Skin epidermis (tissue), 12 donors: Measurements from ENCODE around the gene DBT.
"Not testable (repeated sequence)": the region's sequence is repeated elsewhere in the genome, so short reads cannot be mapped to it uniquely, and the experiment has no call there.

Experiments used
- H3K27ac ChIP-seq, 21 experiments: fragments of 200-600 bp; sonication (generic) in 11 of 21; one replicate each; pipeline ENCODE4 v1.5.0; 2020; ENCODE audit warnings: mild to moderate bottlenecking in 3 of 21, inconsistent platforms in 2 of 21, moderate library complexity in 2 of 21
- H3K4me3 ChIP-seq, 7 experiments: fragments of 200-600 bp; sonication (generic) in 2 of 7; one replicate each; pipeline ENCODE4 v1.5.0; 2020; ENCODE audit warnings: inconsistent platforms in 2 of 7, mild to moderate bottlenecking in 2 of 7, moderate library complexity in 1 of 7

The DBT gene

DNA sequence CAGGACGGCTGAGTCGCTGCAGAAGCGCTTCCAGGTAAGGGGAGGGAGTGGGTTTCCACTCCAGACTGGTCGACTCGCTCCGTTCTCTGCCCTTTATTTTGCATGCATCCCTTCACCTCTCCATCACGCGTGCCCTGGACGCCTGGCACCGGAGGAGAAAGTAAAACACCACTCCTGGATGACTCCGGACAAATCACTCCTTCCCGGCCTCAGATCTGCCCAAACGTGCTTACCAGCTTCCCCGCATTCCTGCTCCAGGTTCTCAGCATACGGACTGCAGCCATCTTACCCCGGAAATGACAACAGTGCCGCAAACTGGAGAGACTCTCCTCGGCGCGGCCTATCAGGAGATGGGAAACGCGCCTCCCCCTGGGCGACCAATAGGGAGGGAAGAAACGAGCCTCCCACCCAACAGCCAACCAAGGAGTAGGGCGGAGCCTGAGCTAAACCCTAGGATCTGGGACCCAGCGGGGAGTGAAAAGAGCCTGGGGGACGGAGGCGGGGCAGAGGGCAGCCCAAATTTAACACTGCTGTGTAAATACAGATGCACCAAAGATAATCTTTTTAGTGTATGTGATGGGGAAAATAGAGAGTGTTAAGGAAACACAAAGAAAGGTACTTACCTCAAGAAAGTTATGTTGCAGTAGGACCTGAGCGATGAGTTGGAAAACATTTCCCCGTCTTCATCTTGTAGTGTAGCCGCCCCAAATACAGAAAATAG lies at the start of gene DBT:
Gene DBT, minus strand, starts transcription at position 298 of the 721 bp plus-strand sequence. Its CDS starts 14 bp downstream, at position 284.
- Histone ChIP-seq H3K27ac (peak within 1 kb of the TSS; percentile 17 to 91 (median 85)), H3K4me3 (peak within 1 kb of the TSS; percentile 56 to 86 (median 77))

DNA sequence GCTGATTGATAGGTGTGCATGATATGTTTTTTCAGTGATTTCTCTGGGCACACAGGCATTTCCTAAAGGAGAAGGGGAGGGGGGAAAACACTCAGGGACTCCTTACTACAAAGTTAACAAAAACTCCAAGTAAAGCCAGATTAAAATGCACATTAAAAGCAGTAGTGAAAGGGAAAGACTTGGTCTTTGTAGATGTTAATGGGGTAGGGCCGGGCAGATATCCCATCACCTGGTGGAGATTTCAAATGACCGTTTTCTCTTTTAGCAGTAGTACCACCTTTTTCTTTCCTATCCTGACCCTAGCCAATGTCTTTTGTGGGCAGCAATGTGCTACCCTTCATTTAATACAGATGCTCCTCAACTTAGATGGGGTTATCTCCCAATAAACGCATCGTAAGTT lies 48.9 kb upstream of the DBT start:
- H3K4me3 ChIP-seq = no peak overlapping the region
- H3K27ac ChIP-seq = no peak overlapping the region

DNA sequence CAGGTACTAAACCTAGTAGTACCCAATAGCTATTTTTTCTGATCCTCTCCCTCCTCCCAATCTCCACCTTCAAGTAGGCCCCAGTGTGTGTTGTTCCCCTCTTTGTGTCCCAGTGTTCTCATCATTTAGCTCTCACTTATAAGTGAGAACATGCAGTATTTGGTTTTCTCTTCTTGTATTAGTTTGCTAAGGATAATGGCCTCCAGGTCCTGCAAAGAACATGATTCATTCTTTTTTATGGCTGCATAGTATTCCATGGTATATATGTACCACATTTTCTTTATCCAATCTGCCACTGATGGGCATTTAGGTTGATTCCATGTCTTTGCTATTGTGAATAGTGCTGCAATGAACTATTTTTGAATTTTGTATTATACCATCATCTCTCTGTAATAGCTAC lies 47.4 kb upstream of the DBT start:
- not testable (repeated sequence) for H3K27ac ChIP-seq, H3K4me3 ChIP-seq

DNA sequence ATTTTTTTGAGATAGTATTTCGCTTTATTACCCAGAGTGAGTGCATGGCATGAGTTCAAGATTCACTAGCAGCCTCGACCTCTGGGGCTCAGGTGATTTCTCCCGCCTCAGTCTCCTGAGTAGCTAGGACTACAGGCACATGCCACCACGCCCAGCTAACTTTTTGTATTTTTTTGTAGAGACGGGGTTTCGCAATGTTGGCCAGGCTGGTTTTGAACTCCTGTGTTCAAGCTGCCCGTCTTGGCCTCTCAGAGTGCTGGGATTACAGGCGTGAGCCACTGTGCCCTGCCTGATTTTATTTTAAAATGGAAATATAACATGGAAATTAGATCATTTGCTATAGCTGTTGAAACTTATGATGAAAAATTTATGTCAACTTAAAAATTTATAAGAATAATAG lies 46.5 kb upstream of the DBT start:
- no peak overlapping the region for H3K4me3 ChIP-seq
- no peak overlapping the region for H3K27ac ChIP-seq

DNA sequence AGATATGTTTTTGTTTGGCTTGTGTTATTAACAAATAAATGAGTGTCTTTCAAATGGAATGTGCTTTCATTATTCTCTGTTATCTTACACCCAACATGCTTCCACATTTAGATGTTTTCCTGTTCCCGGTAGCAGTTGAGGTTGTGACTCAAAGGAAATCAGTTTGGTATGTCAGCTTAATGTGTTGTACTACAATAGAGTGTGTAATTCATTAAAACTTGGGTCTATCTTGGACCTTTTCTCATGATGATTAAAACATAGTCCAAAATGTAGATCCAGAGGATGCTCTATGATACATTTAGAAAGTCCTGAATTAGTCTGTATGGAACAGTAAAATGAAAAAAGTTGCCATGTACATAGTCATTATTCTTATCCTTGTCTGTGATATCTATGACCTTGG lies 43.1 kb upstream of the DBT start:
- Histone ChIP-seq H3K27ac (peak overlapping the region in 2 of 21 experiments; percentile 53 to 54), H3K4me3 (no peak overlapping the region)

DNA sequence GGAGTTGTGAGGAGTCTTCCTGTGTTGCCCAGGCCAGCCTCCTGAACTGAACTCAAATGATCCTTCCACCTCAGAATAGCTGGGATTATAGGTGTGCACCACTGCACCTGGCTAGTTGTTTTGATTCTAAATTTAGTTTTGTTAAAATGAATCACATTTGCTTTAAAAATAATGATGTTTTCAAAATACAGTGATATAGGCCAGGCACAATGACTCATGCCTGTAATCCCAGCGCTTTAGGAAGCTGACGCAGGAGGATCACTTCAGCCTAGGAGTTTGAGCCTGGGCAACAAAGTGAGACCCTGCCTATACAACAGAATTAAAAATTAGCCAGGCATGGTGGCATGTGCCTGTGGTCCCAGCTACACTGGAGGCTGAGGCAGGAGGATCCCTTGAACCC lies 40.7 kb upstream of the DBT start:
- Histone ChIP-seq H3K27ac (no peak overlapping the region), H3K4me3 (no peak overlapping the region)

DNA sequence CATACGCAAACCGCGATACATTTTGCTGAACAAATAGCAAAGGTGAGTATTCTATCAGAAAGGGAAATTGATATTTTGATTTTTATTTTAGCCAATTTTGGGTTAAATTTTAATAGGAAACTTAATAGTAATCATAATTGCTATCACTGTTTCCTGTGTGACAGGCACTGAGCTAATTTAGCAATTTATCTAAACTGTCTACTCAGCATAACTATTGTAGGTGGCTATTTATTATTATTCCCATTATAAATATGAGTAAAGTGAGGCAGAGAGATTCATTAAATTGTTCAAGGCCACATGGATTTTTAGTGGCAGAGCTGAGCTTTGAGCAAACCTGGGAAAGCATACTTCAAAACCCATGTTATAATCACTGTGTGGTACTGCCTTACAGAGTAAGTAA lies 37.5 kb upstream of the DBT start:
- Histone ChIP-seq H3K27ac (no peak overlapping the region), H3K4me3 (no peak overlapping the region)

DNA sequence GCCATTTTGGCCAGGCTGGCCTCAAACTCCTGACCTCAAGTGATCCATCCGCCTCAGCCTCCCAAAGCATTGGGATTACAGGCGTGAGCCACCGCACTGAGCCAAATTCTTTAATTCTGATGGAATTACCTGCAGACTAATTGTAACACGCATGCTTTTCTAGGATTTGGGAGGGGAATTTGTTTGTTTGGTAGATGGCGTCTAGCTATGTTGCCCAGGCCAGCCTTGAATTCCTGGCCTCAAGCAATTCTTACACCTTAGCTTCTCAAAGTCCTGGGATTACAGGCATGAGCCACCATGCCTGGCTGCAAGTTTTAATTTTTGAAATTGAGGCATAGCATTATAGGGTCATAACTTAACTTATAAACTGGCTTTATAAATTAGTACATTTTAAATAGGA lies 35.0 kb upstream of the DBT start:
- H3K27ac ChIP-seq = no peak overlapping the region
- no peak overlapping the region for H3K4me3 ChIP-seq

DNA sequence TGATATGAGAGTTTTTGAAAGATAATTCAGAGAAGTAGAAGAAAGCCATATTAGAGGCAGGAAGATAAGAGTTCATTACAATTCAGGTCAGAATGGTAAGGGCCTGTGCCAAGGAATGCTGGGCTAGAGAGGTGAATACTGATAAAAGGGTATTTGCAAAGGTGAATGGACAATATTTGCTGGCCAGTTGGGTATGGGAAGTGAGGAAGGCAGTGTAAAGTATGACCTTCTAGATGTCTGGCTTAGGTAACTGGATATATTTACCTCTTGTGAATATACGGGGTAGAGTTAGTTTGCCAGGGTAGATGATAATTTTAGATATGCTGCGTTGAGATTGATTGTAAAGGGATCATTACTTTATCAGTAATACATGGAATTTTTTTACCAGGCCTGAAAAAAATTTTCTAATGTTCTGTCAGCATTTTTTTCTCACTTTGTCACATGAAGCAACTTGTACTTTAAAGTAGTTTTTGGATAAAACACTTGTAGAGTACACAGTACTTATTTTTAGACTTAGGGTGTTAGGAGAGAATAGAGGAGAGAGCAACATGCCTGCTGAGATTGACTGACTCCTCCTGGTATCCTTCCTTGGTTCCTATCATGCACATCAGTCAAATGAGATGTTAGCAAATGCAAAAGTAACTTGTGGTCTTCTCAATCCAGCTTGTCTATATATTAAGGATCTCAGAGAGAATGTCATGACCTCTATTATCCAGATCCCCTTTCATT lies 30.5 kb upstream of the DBT start:
- H3K4me3 ChIP-seq = no peak overlapping the region
- no peak overlapping the region for H3K27ac ChIP-seq

DNA sequence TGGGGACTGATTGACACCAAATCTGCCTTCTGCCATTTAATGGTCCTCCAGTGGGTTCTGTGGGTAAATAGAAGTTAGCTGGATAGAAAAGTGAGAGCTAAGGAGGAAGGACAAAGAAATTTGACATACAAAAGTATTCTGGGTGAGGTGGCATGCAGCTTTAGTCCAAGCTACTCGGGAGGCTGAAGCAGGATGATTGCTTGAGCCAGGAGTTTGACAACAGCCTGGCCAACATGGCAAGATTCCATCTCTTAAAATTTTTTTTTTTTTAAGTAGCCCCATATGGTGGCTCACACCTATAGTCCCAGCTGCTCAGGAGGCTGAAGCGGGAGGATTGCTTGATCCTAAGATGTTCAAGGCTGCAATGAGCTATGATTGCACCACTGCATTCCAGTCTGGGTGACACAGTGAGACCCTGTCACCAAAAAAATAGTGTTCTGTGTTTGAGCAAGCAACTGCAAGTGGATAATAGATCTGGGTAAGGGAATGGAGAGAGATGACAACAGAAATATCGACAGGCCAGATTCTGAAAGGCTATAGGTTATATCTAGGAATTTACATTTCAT lies 29.8 kb upstream of the DBT start:
- Histone ChIP-seq H3K27ac (no peak overlapping the region), H3K4me3 (no peak overlapping the region)

DNA sequence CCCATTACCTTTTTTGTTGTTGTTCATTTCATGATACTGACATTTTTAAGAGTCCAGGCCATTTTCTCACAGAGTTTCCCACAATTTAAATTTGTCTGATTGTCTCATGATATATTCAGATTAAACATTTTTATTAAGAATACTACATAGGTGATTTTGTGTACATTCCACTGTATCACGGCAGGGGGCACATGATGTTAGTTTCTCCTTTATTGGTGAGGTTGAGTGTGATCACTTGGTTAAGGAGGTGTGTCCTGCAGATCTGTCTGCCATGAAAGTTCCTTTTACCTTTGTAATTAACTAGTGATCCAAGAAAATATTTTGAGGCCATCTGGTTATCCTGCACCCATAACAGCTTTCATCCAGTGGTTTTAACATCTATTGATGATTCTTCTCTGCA lies 28.2 kb upstream of the DBT start:
- Histone ChIP-seq H3K4me3 (no peak overlapping the region), H3K27ac (no peak overlapping the region)

DNA sequence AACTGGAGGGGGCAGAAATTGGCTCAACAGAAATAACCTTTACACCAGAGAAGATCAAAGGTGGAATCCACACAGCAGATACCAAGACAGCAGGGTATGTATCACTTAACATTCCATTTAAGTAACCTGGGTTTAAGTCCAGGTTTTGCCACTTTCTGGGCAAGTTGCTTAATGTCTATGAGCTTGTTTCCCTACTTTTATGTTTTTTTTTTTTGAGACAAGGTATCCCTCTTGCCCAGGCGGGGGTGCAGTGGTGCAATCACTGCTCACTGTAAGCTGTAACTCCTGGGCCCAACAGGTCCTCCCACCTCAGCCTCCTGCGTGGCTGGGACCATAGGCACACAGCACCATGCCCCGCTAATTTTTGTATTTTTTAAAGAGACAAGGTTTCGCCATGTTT lies 18.6 kb upstream of the DBT start:
- H3K4me3 ChIP-seq = no peak overlapping the region
- no peak overlapping the region for H3K27ac ChIP-seq

DNA sequence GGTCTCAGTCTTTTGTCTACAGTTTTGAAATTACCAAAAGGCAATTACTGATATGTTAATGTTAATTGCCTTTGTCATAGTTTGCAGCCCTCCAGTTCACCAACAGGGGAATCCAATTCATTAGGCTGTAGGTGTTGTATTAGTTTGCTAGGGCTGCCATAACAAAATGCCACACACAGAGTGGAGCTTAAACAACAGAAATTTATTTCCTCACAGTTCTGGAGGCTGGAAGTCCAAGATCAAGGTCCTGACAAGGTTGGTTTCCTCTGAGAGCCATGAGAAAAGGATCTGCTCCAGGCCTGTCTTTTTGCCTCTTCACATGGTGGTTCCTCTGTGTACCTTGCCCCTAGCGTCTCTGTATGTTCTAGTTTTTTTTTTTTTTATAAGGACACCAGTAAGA lies 17.6 kb upstream of the DBT start:
- peak overlapping the region in 4 of 21 experiments; percentile 87 to 98 (median 90) for H3K27ac ChIP-seq

DNA sequence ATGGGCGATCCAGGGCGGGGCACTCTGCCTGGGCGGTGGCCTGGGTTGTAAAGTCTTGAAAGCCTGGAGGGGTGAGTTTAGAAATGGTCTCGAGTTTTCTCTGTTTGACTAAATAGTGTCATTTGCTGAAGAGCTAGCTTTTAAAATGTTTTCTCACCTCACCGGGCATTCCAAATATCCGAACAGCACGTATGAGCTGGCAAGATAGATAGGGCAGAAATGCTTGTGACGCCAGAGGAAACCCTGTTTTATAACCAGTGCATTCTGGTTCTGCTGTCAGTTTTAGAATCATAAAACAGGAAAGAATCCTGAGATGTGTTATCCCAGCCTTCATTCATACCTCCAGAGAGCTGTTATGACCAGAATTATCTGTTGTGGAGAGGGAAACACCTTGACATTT lies 17.1 kb upstream of the DBT start:
- Histone ChIP-seq H3K27ac (peak overlapping the region; percentile 72 to 98 (median 90)), H3K4me3 (peak overlapping the region; percentile 63 to 96 (median 79))

More for the DNA sequence above, 17.6 kb upstream of the DBT start:
- peak overlapping the region in 6 of 7 experiments; percentile 63 to 96 (median 78) for H3K4me3 ChIP-seq

DNA sequence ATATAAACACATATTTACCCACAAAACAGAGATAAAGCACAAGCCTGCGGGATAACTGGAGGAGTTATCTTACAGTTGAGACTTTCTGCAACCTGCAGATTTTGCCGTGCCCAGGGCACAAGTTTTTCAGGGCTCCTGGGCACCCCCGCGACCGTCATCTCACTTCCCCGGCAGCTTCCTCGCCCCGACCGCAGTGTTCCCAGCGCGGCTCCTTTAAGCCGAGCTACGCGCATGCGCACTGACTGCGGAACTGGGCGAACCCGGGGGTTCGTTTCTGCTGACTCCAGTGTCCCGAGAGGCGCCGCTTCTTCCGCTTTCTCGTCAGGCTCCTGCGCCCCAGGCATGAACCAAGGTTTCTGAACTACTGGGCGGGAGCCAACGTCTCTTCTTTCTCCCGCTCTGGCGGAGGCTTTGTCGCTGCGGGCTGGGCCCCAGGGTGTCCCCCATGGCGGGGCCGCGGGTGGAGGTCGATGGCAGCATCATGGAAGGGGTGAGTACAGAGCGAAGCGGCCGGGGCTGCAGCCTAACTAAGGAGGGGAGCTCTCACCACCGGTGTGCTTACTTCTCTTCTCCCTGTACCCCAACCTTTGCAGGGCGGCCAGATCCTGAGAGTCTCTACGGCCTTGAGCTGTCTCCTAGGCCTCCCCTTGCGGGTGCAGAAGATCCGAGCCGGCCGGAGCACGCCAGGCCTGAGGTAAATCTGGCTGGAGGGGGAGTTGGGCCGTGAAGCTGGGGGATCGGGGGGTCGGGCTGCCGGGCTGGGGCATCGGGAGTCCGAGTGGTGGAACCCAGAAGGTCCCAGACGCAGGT lies 16.5 kb upstream of the DBT start, which contains the start of gene RTCA:
Gene RTCA, plus strand, starts transcription at position 286 of the 810 bp plus-strand sequence. Its CDS starts 160 bp downstream, at position 446.
- Histone ChIP-seq H3K27ac (peak within 1 kb of the TSS; percentile 72 to 98 (median 90)), H3K4me3 (peak within 1 kb of the TSS; percentile 63 to 96 (median 79))

DNA sequence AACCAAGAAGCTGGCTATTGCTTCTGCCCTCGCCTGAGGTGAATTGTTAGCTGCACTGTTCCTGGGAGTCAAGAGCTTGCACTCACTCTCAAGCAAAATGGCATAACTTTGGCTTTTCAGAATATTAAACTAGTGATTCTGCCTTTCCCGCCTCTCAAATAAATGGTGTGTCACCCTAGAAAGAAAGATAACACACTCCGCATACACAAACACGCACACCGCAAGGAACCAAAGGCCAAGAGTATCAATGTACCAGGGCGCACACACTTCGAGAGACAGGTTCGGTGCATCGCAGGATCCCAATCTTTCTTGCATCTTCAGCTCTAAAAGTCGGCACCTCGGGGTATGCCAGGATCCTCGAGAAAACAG lies 15.9 kb upstream of the DBT start:
- H3K4me3 ChIP-seq = peak overlapping the region; percentile 63 to 96 (median 79)
- H3K27ac ChIP-seq = peak overlapping the region in 20 of 21 experiments; percentile 79 to 98 (median 90)

DNA sequence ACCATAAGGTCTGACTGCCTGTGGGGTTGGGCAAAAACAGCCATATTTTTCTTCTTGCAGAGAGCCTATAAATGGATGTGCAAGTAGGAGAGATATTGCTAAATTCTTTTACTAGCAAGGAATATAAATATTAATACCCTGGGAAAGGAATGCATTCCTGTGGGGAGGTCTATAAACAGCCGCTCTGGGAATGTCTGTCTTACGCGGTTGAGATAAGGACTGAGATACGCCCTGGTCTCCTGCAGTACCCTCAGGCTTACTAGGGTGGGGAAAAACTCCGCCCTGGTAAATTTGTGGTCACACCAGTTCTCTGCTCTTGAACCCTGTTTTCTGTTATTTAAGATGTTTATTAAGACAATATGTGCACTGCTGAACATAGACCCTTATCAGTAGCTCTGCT lies 14.4 kb upstream of the DBT start:
- H3K4me3 ChIP-seq, H3K27ac ChIP-seq: not testable (repeated sequence)

DNA sequence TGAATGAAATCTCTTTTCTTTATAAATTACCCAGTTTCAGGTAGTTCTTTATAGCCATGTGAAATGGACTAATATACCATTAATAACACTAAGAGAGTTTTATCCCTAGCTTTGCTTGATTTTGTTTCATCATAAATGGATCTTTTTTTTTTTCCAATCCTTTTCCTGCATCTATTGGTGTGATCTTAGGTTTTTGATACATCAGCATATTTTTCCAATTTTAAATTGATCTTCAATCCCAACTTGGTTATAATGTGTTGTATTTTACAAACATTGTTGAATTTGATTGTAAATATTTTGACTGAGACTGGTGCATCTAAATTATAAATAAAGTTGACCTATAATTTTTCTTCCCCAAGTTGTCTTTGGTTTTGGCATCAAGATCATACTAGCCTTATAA lies 12.1 kb upstream of the DBT start:
- H3K27ac ChIP-seq = no peak overlapping the region

DNA sequence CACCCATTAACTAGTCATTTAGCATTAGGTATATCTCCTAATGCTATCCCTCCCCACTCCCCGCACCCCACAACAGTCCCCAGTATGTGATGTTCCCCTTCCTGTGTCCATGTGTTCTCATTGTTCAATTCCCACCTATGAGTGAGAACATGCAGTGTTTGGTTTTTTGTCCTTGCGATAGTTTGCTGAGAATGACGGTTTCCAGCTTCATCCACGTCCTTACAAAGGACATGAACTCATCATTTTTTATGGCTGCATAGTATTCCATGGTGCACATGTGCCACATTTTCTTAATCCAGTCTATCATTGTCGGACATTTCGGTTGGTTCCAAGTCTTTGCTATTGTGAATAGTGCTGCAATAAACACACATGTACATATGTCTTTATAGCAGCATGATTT lies 8.8 kb upstream of the DBT start:
- not testable (repeated sequence) for H3K4me3 ChIP-seq, H3K27ac ChIP-seq

More for the DNA sequence above, 12.1 kb upstream of the DBT start:
- H3K4me3 ChIP-seq = no peak overlapping the region

DNA sequence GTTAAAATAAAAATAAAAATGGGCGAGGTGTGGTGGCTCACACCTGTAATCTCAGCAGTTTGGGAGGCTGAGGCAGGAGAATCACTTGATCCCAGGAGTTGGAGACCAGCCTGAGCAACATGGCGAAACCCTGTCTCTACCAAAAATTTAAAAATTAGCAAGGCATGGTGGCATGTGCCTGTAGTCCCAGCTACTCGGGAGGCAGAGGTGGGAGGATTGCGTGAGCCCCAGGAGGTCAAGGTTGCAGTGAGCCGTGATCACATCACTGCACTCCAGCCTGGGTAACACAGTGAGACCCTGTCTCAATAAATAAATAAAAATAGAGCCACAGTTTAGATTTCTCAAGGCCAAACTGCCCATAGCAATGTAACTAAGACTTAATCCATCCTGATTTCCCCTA lies 6.6 kb upstream of the DBT start:
- H3K27ac ChIP-seq, H3K4me3 ChIP-seq: not testable (repeated sequence)
